Measurements from ENCODE around the gene COX4I2.
A peak's percentile ranks its signal among the peaks of the same experiment; 100 is the strongest.

COX4I2 gene

GRCh38 chr20:31681769-31682168 lies 44.1 kb downstream of the COX4I2 start:
- Histone ChIP-seq H3K4me3 (ENCODE audit: low read depth in 1 of 2, low read length in 2 of 2) (no peak overlapping the region), H3K4me1 (ENCODE audit: control insufficient read depth in 1 of 2, insufficient read depth in 2 of 2, low read length in 2 of 2) (peaks cover 24 to 47% of the 10 kb centered on the region in 2 donors), H3K36me3 (ENCODE audit: control insufficient read depth in 1 of 2, insufficient read depth in 2 of 2, low read length in 2 of 2) (peaks cover 18 to 47% of the 10 kb centered on the region in 2 donors)

GRCh38 chr20:31682352-31682751 lies 44.6 kb downstream of the COX4I2 start:
- Histone ChIP-seq H3K27me3 (ENCODE audit: control insufficient read depth in 1 of 2, insufficient read depth in 2 of 2, low read length in 2 of 2) (no peaks in the 10 kb centered on the region), H3K9ac (ENCODE audit: low read depth in 1 of 2, low read length in 2 of 2) (no peak overlapping the region), H3K9me3 (ENCODE audit: control insufficient read depth in 1 of 2, low read length in 2 of 2) (no peaks in the 10 kb centered on the region), H3K4me1 (ENCODE audit: control insufficient read depth in 1 of 2, insufficient read depth in 2 of 2, low read length in 2 of 2) (peaks cover 21 to 48% of the 10 kb centered on the region in 2 donors), H3K4me3 (ENCODE audit: low read depth in 1 of 2, low read length in 2 of 2) (no peak overlapping the region), H3K27ac (ENCODE audit: low read depth, low read length) (no peak overlapping the region), H3K36me3 (ENCODE audit: control insufficient read depth in 1 of 2, insufficient read depth in 2 of 2, low read length in 2 of 2) (peaks cover 18 to 46% of the 10 kb centered on the region in 2 donors)

More at GRCh38 chr20:31681769-31682168, 44.1 kb downstream of the COX4I2 start:
- Histone ChIP-seq H3K9me3 (ENCODE audit: control insufficient read depth in 1 of 2, low read length in 2 of 2) (no peaks in the 10 kb centered on the region), H3K27me3 (ENCODE audit: control insufficient read depth in 1 of 2, insufficient read depth in 2 of 2, low read length in 2 of 2) (no peaks in the 10 kb centered on the region), H3K27ac (ENCODE audit: low read depth, low read length) (no peak overlapping the region), H3K9ac (ENCODE audit: low read depth in 1 of 2, low read length in 2 of 2) (no peak overlapping the region)

- no peaks in the 10 kb centered on the region for H3K9me3 ChIP-seq (ENCODE audit: control insufficient read depth in 1 of 2, low read length in 2 of 2)
- no peak overlapping the region for H3K9ac ChIP-seq (ENCODE audit: low read depth in 1 of 2, low read length in 2 of 2)
- H3K36me3 ChIP-seq (ENCODE audit: control insufficient read depth in 1 of 2, insufficient read depth in 2 of 2, low read length in 2 of 2) = peaks cover 18 to 46% of the 10 kb centered on the region in 2 donors
- H3K27me3 ChIP-seq (ENCODE audit: control insufficient read depth in 1 of 2, insufficient read depth in 2 of 2, low read length in 2 of 2) = no peaks in the 10 kb centered on the region
- no peak overlapping the region for H3K4me3 ChIP-seq (ENCODE audit: low read depth in 1 of 2, low read length in 2 of 2)
- H3K27ac ChIP-seq (ENCODE audit: low read depth, low read length) = no peak overlapping the region
- H3K4me1 ChIP-seq (ENCODE audit: control insufficient read depth in 1 of 2, insufficient read depth in 2 of 2, low read length in 2 of 2) = peaks cover 16 to 42% of the 10 kb centered on the region in 2 donors
Observed at GRCh38 chr20:31682927-31683326, 45.2 kb downstream of the COX4I2 start.

- Histone ChIP-seq H3K4me1 (ENCODE audit: control insufficient read depth in 1 of 2, insufficient read depth in 2 of 2, low read length in 2 of 2) (peaks cover 8 to 28% of the 10 kb centered on the region in 2 donors), H3K4me3 (ENCODE audit: low read depth in 1 of 2, low read length in 2 of 2) (no peak overlapping the region), H3K9ac (ENCODE audit: low read depth in 1 of 2, low read length in 2 of 2) (no peak overlapping the region), H3K36me3 (ENCODE audit: control insufficient read depth in 1 of 2, insufficient read depth in 2 of 2, low read length in 2 of 2) (peaks cover 21 to 32% of the 10 kb centered on the region in 2 donors), H3K27ac (ENCODE audit: low read depth, low read length) (peak overlapping the region; percentile 5), H3K9me3 (ENCODE audit: control insufficient read depth in 1 of 2, low read length in 2 of 2) (no peaks in the 10 kb centered on the region), H3K27me3 (ENCODE audit: control insufficient read depth in 1 of 2, insufficient read depth in 2 of 2, low read length in 2 of 2) (no peaks in the 10 kb centered on the region)
Observed at GRCh38 chr20:31684153-31685015, 46.7 kb downstream of the COX4I2 start.

GRCh38 chr20:31685853-31686643 lies 48.3 kb downstream of the COX4I2 start:
- no peak overlapping the region for H3K27ac ChIP-seq (ENCODE audit: low read depth, low read length)
- peaks cover 13 to 21% of the 10 kb centered on the region in 2 donors for H3K36me3 ChIP-seq (ENCODE audit: control insufficient read depth in 1 of 2, insufficient read depth in 2 of 2, low read length in 2 of 2)
- H3K9me3 ChIP-seq (ENCODE audit: control insufficient read depth in 1 of 2, low read length in 2 of 2) = no peaks in the 10 kb centered on the region
- peaks cover 4 to 21% of the 10 kb centered on the region in 2 donors for H3K4me1 ChIP-seq (ENCODE audit: control insufficient read depth in 1 of 2, insufficient read depth in 2 of 2, low read length in 2 of 2)
- no peaks in the 10 kb centered on the region for H3K27me3 ChIP-seq (ENCODE audit: control insufficient read depth in 1 of 2, insufficient read depth in 2 of 2, low read length in 2 of 2)
- H3K4me3 ChIP-seq (ENCODE audit: low read depth in 1 of 2, low read length in 2 of 2) = peak overlapping the region in 1 of 2 donors; percentile 4
- no peak overlapping the region for H3K9ac ChIP-seq (ENCODE audit: low read depth in 1 of 2, low read length in 2 of 2)

GRCh38 chr20:31687777-31688176 lies 50.1 kb downstream of the COX4I2 start:
- Histone ChIP-seq H3K9me3 (ENCODE audit: control insufficient read depth in 1 of 2, low read length in 2 of 2) (no peaks in the 10 kb centered on the region), H3K9ac (ENCODE audit: low read depth in 1 of 2, low read length in 2 of 2) (no peak overlapping the region), H3K27ac (ENCODE audit: low read depth, low read length) (no peak overlapping the region), H3K4me3 (ENCODE audit: low read depth in 1 of 2, low read length in 2 of 2) (no peak overlapping the region), H3K4me1 (ENCODE audit: control insufficient read depth in 1 of 2, insufficient read depth in 2 of 2, low read length in 2 of 2) (peaks cover 4 to 21% of the 10 kb centered on the region in 2 donors), H3K36me3 (ENCODE audit: control insufficient read depth in 1 of 2, insufficient read depth in 2 of 2, low read length in 2 of 2) (peaks cover 13 to 17% of the 10 kb centered on the region in 2 donors), H3K27me3 (ENCODE audit: control insufficient read depth in 1 of 2, insufficient read depth in 2 of 2, low read length in 2 of 2) (no peaks in the 10 kb centered on the region)

- no peaks in the 10 kb centered on the region for H3K27me3 ChIP-seq (ENCODE audit: control insufficient read depth in 1 of 2, insufficient read depth in 2 of 2, low read length in 2 of 2)
- no peak overlapping the region for H3K9ac ChIP-seq (ENCODE audit: low read depth in 1 of 2, low read length in 2 of 2)
- H3K4me1 ChIP-seq (ENCODE audit: control insufficient read depth in 1 of 2, insufficient read depth in 2 of 2, low read length in 2 of 2) = peaks cover 9 to 17% of the 10 kb centered on the region in 2 donors
- no peak overlapping the region for H3K27ac ChIP-seq (ENCODE audit: low read depth, low read length)
- H3K9me3 ChIP-seq (ENCODE audit: control insufficient read depth in 1 of 2, low read length in 2 of 2) = no peaks in the 10 kb centered on the region
- no peak overlapping the region for H3K4me3 ChIP-seq (ENCODE audit: low read depth in 1 of 2, low read length in 2 of 2)
- H3K36me3 ChIP-seq (ENCODE audit: control insufficient read depth in 1 of 2, insufficient read depth in 2 of 2, low read length in 2 of 2) = peaks cover 13 to 15% of the 10 kb centered on the region in 2 donors
Observed at GRCh38 chr20:31689141-31689540, 51.4 kb downstream of the COX4I2 start.

- Histone ChIP-seq H3K4me3 (ENCODE audit: low read depth in 1 of 2, low read length in 2 of 2) (no peak overlapping the region), H3K36me3 (ENCODE audit: control insufficient read depth in 1 of 2, insufficient read depth in 2 of 2, low read length in 2 of 2) (peaks cover 8 to 12% of the 10 kb centered on the region in 2 donors), H3K4me1 (ENCODE audit: control insufficient read depth in 1 of 2, insufficient read depth in 2 of 2, low read length in 2 of 2) (peaks cover 15 to 22% of the 10 kb centered on the region in 2 donors), H3K27me3 (ENCODE audit: control insufficient read depth in 1 of 2, insufficient read depth in 2 of 2, low read length in 2 of 2) (no peaks in the 10 kb centered on the region), H3K9me3 (ENCODE audit: control insufficient read depth in 1 of 2, low read length in 2 of 2) (no peaks in the 10 kb centered on the region), H3K27ac (ENCODE audit: low read depth, low read length) (no peak overlapping the region), H3K9ac (ENCODE audit: low read depth in 1 of 2, low read length in 2 of 2) (no peak overlapping the region)
Observed at GRCh38 chr20:31690124-31690666, 52.5 kb downstream of the COX4I2 start.

- Histone ChIP-seq H3K27me3 (ENCODE audit: control insufficient read depth in 1 of 2, insufficient read depth in 2 of 2, low read length in 2 of 2) (no peaks in the 10 kb centered on the region), H3K27ac (ENCODE audit: low read depth, low read length) (no peak overlapping the region), H3K36me3 (ENCODE audit: control insufficient read depth in 1 of 2, insufficient read depth in 2 of 2, low read length in 2 of 2) (peaks cover 14% of the 10 kb centered on the region in 2 donors), H3K4me3 (ENCODE audit: low read depth in 1 of 2, low read length in 2 of 2) (no peak overlapping the region), H3K9me3 (ENCODE audit: control insufficient read depth in 1 of 2, low read length in 2 of 2) (no peaks in the 10 kb centered on the region), H3K4me1 (ENCODE audit: control insufficient read depth in 1 of 2, insufficient read depth in 2 of 2, low read length in 2 of 2) (peaks cover 27 to 30% of the 10 kb centered on the region in 2 donors), H3K9ac (ENCODE audit: low read depth in 1 of 2, low read length in 2 of 2) (no peak overlapping the region)
Observed at GRCh38 chr20:31691646-31692275, 54.0 kb downstream of the COX4I2 start.
